ENCODE results near the gene SPAG9.

DNA sequence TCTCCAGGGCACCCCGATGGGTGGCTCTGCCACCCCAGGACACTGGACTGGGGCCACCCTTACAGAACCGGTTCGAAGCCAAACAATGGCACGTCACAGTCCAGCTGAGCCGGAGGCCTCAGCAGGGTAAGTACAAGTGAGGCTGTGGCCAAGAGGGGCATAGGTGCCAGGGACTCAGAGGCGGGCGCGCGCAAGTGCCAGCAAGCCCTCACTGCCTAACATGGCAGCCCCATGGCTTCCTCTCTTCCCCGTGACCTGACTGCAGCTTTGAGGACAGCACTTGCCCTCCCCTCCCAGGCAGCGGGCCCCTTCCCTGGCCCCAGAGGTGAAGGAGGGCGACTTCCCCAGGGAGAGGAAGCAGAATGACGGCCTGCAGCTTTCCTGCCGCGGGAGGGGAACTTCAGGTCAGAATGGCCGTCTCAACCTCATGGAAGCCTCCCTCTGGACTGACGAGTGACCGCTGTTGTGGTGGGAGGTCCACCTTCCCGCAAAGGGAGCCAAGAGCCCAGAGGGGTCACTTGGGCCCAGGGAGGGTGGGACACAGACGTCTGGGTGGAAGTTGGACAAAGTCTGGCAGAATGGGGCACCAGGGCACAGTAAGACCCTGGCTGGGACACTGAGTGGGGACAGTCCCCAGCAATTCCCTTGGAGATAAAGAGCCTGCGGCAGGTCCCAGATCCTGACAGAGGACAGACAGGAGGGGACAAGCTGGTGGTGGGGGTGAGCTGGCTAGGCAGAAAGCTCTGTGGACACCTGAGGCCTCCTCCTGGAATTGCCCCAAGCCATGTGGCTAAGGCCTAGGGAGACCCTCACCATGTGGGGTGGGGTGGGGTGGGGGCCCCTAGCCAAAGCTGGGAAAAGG, 202.4 kb downstream of the SPAG9 start:
- TF ChIP-seq, protein P1, sequence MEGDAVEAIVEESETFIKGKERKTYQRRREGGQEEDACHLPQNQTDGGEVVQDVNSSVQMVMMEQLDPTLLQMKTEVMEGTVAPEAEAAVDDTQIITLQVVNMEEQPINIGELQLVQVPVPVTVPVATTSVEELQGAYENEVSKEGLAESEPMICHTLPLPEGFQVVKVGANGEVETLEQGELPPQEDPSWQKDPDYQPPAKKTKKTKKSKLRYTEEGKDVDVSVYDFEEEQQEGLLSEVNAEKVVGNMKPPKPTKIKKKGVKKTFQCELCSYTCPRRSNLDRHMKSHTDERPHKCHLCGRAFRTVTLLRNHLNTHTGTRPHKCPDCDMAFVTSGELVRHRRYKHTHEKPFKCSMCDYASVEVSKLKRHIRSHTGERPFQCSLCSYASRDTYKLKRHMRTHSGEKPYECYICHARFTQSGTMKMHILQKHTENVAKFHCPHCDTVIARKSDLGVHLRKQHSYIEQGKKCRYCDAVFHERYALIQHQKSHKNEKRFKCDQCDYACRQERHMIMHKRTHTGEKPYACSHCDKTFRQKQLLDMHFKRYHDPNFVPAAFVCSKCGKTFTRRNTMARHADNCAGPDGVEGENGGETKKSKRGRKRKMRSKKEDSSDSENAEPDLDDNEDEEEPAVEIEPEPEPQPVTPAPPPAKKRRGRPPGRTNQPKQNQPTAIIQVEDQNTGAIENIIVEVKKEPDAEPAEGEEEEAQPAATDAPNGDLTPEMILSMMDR (IDR thresholded peaks at IDR 0.05; ENCODE audit: low read length) = no peak
- no peak for TF ChIP-seq EZH2 (optimal IDR thresholded peaks at IDR 0.05; ENCODE audit: low read depth, low read length)

Measured in MM.1S (cell line).